Osteoblast (primary cell): ENCODE results near the gene ALDOA. TPM values are rescaled to one million over a fixed set of nuclear protein-coding genes. Genes with fewer than 3 reads are reported as not detected.

ENCODE experiments used
- DNase-seq: peaks from one replicate; pipeline ENCODE4 v3.0.0; 2011; ENCODE audit warnings: low spot score, mixed read lengths; ENCODE audit not compliant: insufficient read length; ENCODE audit errors: missing footprints
- H2AFZ ChIP-seq: 2 replicates; pipeline ENCODE4 v1.6.0; 2011; ENCODE audit warnings: mild to moderate bottlenecking, low read length
- H3K27ac ChIP-seq: 2 replicates; pipeline ENCODE4 v1.5.1; 2011; ENCODE audit warnings: mild to moderate bottlenecking, low read depth, low read length, moderate library complexity
- H3K27me3 ChIP-seq: 2 replicates; pipeline ENCODE4 v1.6.0; 2012; ENCODE audit warnings: mild to moderate bottlenecking, control low read depth, inconsistent platforms, low read length, moderate library complexity; ENCODE audit not compliant: insufficient read depth
- H3K36me3 ChIP-seq: 2 replicates; pipeline ENCODE4 v1.5.1; 2011; ENCODE audit warnings: mild to moderate bottlenecking, low read length, control low read depth, moderate library complexity; ENCODE audit not compliant: insufficient read depth
- H3K4me1 ChIP-seq: 2 replicates; pipeline ENCODE4 v1.5.1; 2011; ENCODE audit warnings: mild to moderate bottlenecking, low read length, control low read depth, moderate library complexity; ENCODE audit not compliant: insufficient read depth
- H3K4me2 ChIP-seq: 2 replicates; pipeline ENCODE4 v1.6.0; 2011; ENCODE audit warnings: mild to moderate bottlenecking, low read length; ENCODE audit not compliant: insufficient read depth
- H3K4me3 ChIP-seq: fragments of 200-600 bp; sonication (generic); 3 replicates; pipeline ENCODE4 v1.5.1; 2012; ENCODE audit warnings: mild to moderate bottlenecking, low read length, inconsistent platforms; ENCODE audit not compliant: insufficient read depth
- H3K79me2 ChIP-seq: 2 replicates; pipeline ENCODE4 v1.6.0; 2012; ENCODE audit warnings: mild to moderate bottlenecking, low read length, control low read depth, inconsistent platforms; ENCODE audit not compliant: insufficient read depth
- H3K9me3 ChIP-seq: 2 replicates; pipeline ENCODE4 v1.5.1; 2011; ENCODE audit warnings: low read depth, low read length, control low read depth
- H4K20me1 ChIP-seq: 2 replicates; pipeline ENCODE4 v1.6.0; 2012; ENCODE audit warnings: mild to moderate bottlenecking, low read length, control low read depth; ENCODE audit not compliant: insufficient read depth
- total RNA-seq: library from RNA; depleted of rRNA; stranded (reverse); fragments of >200 nt; gene quantifications from 2 replicates; pipeline ENCODE4 v1.2.3, GENCODE V29; 2012
- TF ChIP-seq, protein P1 (sequence below): IDR thresholded peaks from 2 replicates; pipeline ENCODE4 v1.5.1; 2011; ENCODE audit warnings: mild to moderate bottlenecking, low read depth, low read length, moderate library complexity; ENCODE audit errors: extremely low read depth

The ALDOA gene
- total RNA-seq, 1 donor, result 705 TPM

DNA sequence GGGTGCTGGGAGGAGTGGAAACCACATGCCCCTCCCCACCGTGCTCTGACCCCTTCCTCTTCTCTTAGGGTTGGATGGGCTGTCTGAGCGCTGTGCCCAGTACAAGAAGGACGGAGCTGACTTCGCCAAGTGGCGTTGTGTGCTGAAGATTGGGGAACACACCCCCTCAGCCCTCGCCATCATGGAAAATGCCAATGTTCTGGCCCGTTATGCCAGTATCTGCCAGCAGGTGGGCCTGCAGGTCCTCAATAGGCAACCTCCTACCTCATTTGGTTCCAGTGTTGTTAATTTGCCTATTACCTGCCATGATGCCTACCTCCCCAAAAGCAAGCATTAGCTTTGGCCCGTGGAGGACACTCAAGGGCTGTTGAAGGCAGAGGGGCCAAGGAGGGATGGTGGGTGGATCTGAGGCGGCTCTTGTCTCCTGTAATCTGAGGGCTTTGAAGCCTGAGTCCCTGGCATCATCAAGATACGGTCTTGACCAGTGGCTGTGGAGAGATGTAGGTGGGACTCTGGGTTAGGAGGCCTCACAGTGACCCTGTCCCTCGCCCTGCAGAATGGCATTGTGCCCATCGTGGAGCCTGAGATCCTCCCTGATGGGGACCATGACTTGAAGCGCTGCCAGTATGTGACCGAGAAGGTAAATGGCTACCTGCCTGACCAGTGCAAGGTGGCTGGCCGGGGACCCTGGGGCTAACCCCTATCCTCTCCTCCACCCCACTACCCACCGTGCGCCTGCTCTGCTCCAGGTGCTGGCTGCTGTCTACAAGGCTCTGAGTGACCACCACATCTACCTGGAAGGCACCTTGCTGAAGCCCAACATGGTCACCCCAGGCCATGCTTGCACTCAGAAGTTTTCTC lies 3.4 kb downstream of the ALDOA start:
- Histone ChIP-seq H2AFZ (no peak overlapping the region), H3K36me3 (peaks cover 69% of the 10 kb centered on the region), H3K79me2 (peaks cover 63% of the 10 kb centered on the region), H3K4me1 (peaks cover 41% of the 10 kb centered on the region), H3K27me3 (no peaks in the 10 kb centered on the region), H3K4me3 (no peak overlapping the region), H3K4me2 (peak overlapping the region; percentile 30), H3K27ac (no peak overlapping the region), H4K20me1 (peaks cover 56% of the 10 kb centered on the region), H3K9me3 (no peaks in the 10 kb centered on the region)
- DNase-seq, result peak; percentile 49
- TF ChIP-seq, protein P1, sequence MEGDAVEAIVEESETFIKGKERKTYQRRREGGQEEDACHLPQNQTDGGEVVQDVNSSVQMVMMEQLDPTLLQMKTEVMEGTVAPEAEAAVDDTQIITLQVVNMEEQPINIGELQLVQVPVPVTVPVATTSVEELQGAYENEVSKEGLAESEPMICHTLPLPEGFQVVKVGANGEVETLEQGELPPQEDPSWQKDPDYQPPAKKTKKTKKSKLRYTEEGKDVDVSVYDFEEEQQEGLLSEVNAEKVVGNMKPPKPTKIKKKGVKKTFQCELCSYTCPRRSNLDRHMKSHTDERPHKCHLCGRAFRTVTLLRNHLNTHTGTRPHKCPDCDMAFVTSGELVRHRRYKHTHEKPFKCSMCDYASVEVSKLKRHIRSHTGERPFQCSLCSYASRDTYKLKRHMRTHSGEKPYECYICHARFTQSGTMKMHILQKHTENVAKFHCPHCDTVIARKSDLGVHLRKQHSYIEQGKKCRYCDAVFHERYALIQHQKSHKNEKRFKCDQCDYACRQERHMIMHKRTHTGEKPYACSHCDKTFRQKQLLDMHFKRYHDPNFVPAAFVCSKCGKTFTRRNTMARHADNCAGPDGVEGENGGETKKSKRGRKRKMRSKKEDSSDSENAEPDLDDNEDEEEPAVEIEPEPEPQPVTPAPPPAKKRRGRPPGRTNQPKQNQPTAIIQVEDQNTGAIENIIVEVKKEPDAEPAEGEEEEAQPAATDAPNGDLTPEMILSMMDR, result peak; percentile 57

DNA sequence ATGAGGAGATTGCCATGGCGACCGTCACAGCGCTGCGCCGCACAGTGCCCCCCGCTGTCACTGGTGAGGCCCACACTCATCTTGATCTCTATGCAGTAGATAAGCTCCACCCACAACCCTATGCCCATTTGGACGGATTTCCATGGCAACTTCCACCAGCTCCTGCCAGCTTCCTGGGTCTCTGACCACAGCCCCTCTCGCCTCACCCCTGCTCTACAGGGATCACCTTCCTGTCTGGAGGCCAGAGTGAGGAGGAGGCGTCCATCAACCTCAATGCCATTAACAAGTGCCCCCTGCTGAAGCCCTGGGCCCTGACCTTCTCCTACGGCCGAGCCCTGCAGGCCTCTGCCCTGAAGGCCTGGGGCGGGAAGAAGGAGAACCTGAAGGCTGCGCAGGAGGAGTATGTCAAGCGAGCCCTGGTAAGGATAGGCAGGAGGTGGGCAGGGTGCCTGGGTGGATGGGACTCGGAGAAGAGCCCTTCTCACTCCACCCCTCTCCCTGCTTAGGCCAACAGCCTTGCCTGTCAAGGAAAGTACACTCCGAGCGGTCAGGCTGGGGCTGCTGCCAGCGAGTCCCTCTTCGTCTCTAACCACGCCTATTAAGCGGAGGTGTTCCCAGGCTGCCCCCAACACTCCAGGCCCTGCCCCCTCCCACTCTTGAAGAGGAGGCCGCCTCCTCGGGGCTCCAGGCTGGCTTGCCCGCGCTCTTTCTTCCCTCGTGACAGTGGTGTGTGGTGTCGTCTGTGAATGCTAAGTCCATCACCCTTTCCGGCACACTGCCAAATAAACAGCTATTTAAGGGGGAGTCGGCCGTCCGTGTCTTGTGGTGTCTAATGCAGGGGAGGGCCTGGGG lies 4.3 kb downstream of the ALDOA start:
- peaks cover 56% of the 10 kb centered on the region for H4K20me1 ChIP-seq
- H3K27ac ChIP-seq, result peak overlapping the region; percentile 43
- TF ChIP-seq, protein P1, result no peak
- H3K9me3 ChIP-seq, result no peaks in the 10 kb centered on the region
- peak; percentile 83 for DNase-seq
- no peaks in the 10 kb centered on the region for H3K27me3 ChIP-seq
- peak overlapping the region; percentile 30 for H3K4me2 ChIP-seq
- H3K4me1 ChIP-seq, result peaks cover 33% of the 10 kb centered on the region
- no peak overlapping the region for H2AFZ ChIP-seq
- peak overlapping the region; percentile 29 for H3K4me3 ChIP-seq
- H3K79me2 ChIP-seq, result peaks cover 63% of the 10 kb centered on the region
- peaks cover 69% of the 10 kb centered on the region for H3K36me3 ChIP-seq

DNA sequence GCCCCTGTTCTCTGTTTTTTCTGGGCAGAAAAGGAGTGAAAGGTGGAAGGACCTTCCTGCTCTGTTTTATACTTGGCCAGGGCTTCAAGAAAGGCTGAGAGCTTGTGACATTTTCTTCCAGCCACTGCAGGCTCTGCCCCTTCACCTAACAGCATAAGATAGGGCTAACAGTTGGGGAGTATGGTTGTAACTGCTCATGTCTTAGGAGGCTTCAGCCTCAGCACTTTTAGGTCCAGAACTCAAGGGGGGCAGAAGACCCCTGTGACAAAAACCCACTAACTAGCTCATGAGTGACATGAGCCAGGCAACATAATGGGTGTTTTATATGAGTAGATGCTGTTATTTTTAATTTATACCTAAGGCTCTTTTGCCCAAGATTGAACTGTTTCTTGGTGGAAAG lies 4.9 kb downstream of the ALDOA start:
- peak overlapping the region; percentile 43 for H3K27ac ChIP-seq
- peaks cover 65% of the 10 kb centered on the region for H3K79me2 ChIP-seq
- TF ChIP-seq, protein P1, result no peak
- no peak overlapping the region for H2AFZ ChIP-seq
- H3K4me2 ChIP-seq, result peak overlapping the region; percentile 30
- H3K27me3 ChIP-seq, result no peaks in the 10 kb centered on the region
- peaks cover 69% of the 10 kb centered on the region for H3K36me3 ChIP-seq
- H3K9me3 ChIP-seq, result no peaks in the 10 kb centered on the region
- peaks cover 56% of the 10 kb centered on the region for H4K20me1 ChIP-seq
- H3K4me1 ChIP-seq, result peaks cover 32% of the 10 kb centered on the region
- H3K4me3 ChIP-seq, result peak overlapping the region; percentile 29
- DNase-seq, result peak; percentile 64
